ENCODE results near the gene DTX4. TPM values are rescaled to one million over a fixed set of nuclear protein-coding genes. Genes with fewer than 3 reads are reported as not detected.

The DTX4 gene
- total and polyA plus RNA-seq, 4 donors = 2.6 to 10.0 (median 5.6) TPM

GRCh38 chr11:59205648-59206047, 33.7 kb downstream of the DTX4 start:
- WGBS, 2 donors = 78 to 79% methylated on average over 7 of the region's 7 CpGs
- intact Hi-C loops (cut with DNase I) = loop anchor here (1.0 to 5.0 kb wide), 4 partner anchors 34 to 82 kb away; no protein-coding TSS in a partner anchor
- ATAC-seq (ENCODE audit: low FRiP score) (no peak), DNase-seq (no peak)
- H3K36me3 ChIP-seq (ENCODE audit: control insufficient read depth in 1 of 2, insufficient read depth in 2 of 2, low read length in 1 of 2) = no peaks in the 10 kb centered on the region
- H3K27ac ChIP-seq (ENCODE audit: low read depth in 1 of 2, low read length in 2 of 2) = no peak overlapping the region
- H3K9me3 ChIP-seq (ENCODE audit: control insufficient read depth, low read length) = no peaks in the 10 kb centered on the region
- H3K4me1 ChIP-seq (ENCODE audit: control insufficient read depth in 1 of 2, insufficient read depth in 2 of 2, low read length in 2 of 2) = no peaks in the 10 kb centered on the region
- no peak overlapping the region for H3K4me3 ChIP-seq (ENCODE audit: low read length in 2 of 2)
- no peaks in the 10 kb centered on the region for H3K27me3 ChIP-seq (ENCODE audit: control insufficient read depth in 1 of 2, insufficient read depth in 2 of 2, low read length in 1 of 2)

GRCh38 chr11:59206635-59207034, 34.7 kb downstream of the DTX4 start:
- Histone ChIP-seq H3K9me3 (ENCODE audit: control insufficient read depth, low read length) (no peaks in the 10 kb centered on the region), H3K4me1 (ENCODE audit: control insufficient read depth in 1 of 2, insufficient read depth in 2 of 2, low read length in 2 of 2) (no peaks in the 10 kb centered on the region), H3K27me3 (ENCODE audit: control insufficient read depth in 1 of 2, insufficient read depth in 2 of 2, low read length in 1 of 2) (no peaks in the 10 kb centered on the region), H3K27ac (ENCODE audit: low read depth in 1 of 2, low read length in 2 of 2) (no peak overlapping the region), H3K4me3 (ENCODE audit: low read length in 2 of 2) (no peak overlapping the region), H3K36me3 (ENCODE audit: control insufficient read depth in 1 of 2, insufficient read depth in 2 of 2, low read length in 1 of 2) (no peaks in the 10 kb centered on the region)
- DNase-seq (no peak), ATAC-seq (ENCODE audit: low FRiP score) (no peak)
- intact Hi-C loops (cut with DNase I) = loop anchor here (1.0 to 5.0 kb wide), 4 partner anchors 35 to 81 kb away; no protein-coding TSS in a partner anchor
- 76 to 80% methylated on average over 4 of the region's 4 CpGs for WGBS, 2 donors

GRCh38 chr11:59207988-59208451, 36.1 kb downstream of the DTX4 start:
- no peaks in the 10 kb centered on the region for H3K36me3 ChIP-seq (ENCODE audit: control insufficient read depth in 1 of 2, insufficient read depth in 2 of 2, low read length in 1 of 2)
- WGBS, 2 donors = 3% methylated on average over 5 of the region's 5 CpGs
- H3K9me3 ChIP-seq (ENCODE audit: control insufficient read depth, low read length) = no peaks in the 10 kb centered on the region
- H3K4me3 ChIP-seq (ENCODE audit: low read length in 2 of 2) = no peak overlapping the region
- DNase-seq = no peak
- no peaks in the 10 kb centered on the region for H3K27me3 ChIP-seq (ENCODE audit: control insufficient read depth in 1 of 2, insufficient read depth in 2 of 2, low read length in 1 of 2)
- intact Hi-C loops (cut with DNase I) = loop anchor here (2.0 to 5.0 kb wide), 3 partner anchors 37 to 79 kb away; no protein-coding TSS in a partner anchor
- H3K27ac ChIP-seq (ENCODE audit: low read depth in 1 of 2, low read length in 2 of 2) = no peak overlapping the region
- H3K4me1 ChIP-seq (ENCODE audit: control insufficient read depth in 1 of 2, insufficient read depth in 2 of 2, low read length in 2 of 2) = no peaks in the 10 kb centered on the region
- peak; percentile 71 for ATAC-seq (ENCODE audit: low FRiP score)

GRCh38 chr11:59208956-59209355, 37.0 kb downstream of the DTX4 start:
- Histone ChIP-seq H3K4me3 (ENCODE audit: low read length in 2 of 2) (no peak overlapping the region), H3K36me3 (ENCODE audit: control insufficient read depth in 1 of 2, insufficient read depth in 2 of 2, low read length in 1 of 2) (no peaks in the 10 kb centered on the region), H3K4me1 (ENCODE audit: control insufficient read depth in 1 of 2, insufficient read depth in 2 of 2, low read length in 2 of 2) (no peaks in the 10 kb centered on the region), H3K27me3 (ENCODE audit: control insufficient read depth in 1 of 2, insufficient read depth in 2 of 2, low read length in 1 of 2) (no peaks in the 10 kb centered on the region), H3K9me3 (ENCODE audit: control insufficient read depth, low read length) (no peaks in the 10 kb centered on the region), H3K27ac (ENCODE audit: low read depth in 1 of 2, low read length in 2 of 2) (no peak overlapping the region)
- DNase-seq = no peak
- intact Hi-C loops (cut with DNase I) = loop anchor here (5.0 kb wide), 2 partner anchors 73 to 78 kb away; no protein-coding TSS in a partner anchor
- no peak for ATAC-seq (ENCODE audit: low FRiP score)
- 70 to 75% methylated on average over 2 of the region's 2 CpGs for WGBS, 2 donors

- Histone ChIP-seq H3K4me1 (ENCODE audit: control insufficient read depth in 1 of 2, insufficient read depth in 2 of 2, low read length in 2 of 2) (no peaks in the 10 kb centered on the region), H3K4me3 (ENCODE audit: low read length in 2 of 2) (no peak overlapping the region), H3K9me3 (ENCODE audit: control insufficient read depth, low read length) (no peaks in the 10 kb centered on the region), H3K27me3 (ENCODE audit: control insufficient read depth in 1 of 2, insufficient read depth in 2 of 2, low read length in 1 of 2) (no peaks in the 10 kb centered on the region), H3K27ac (ENCODE audit: low read depth in 1 of 2, low read length in 2 of 2) (no peak overlapping the region), H3K36me3 (ENCODE audit: control insufficient read depth in 1 of 2, insufficient read depth in 2 of 2, low read length in 1 of 2) (no peaks in the 10 kb centered on the region)
- 86 to 87% methylated on average over 7 of the region's 7 CpGs for WGBS, 2 donors
- DNase-seq = no peak
- ATAC-seq (ENCODE audit: low FRiP score) = no peak
- intact Hi-C loops (cut with DNase I) = no loop called here
These were observed 40.3 kb downstream of the DTX4 start for GRCh38 chr11:59212222-59212621.

- Histone ChIP-seq H3K36me3 (ENCODE audit: control insufficient read depth in 1 of 2, insufficient read depth in 2 of 2, low read length in 1 of 2) (no peaks in the 10 kb centered on the region), H3K4me3 (ENCODE audit: low read length in 2 of 2) (no peak within 1 kb of the TSS), H3K9me3 (ENCODE audit: control insufficient read depth, low read length) (no peaks in the 10 kb centered on the region), H3K27me3 (ENCODE audit: control insufficient read depth in 1 of 2, insufficient read depth in 2 of 2, low read length in 1 of 2) (no peaks in the 10 kb centered on the region), H3K4me1 (ENCODE audit: control insufficient read depth in 1 of 2, insufficient read depth in 2 of 2, low read length in 2 of 2) (no peaks in the 10 kb centered on the region), H3K27ac (ENCODE audit: low read depth in 1 of 2, low read length in 2 of 2) (no peak within 1 kb of the TSS)
- no peak for DNase-seq
- WGBS, 2 donors = 83 to 84% methylated on average over 10 of the region's 10 CpGs
- ATAC-seq (ENCODE audit: low FRiP score) = no peak
- intact Hi-C loops (cut with DNase I) = no loop called here
These were observed 41.1 kb downstream of the DTX4 start, which contains the start of gene MPEG1 for GRCh38 chr11:59212744-59213631. TSS of gene MPEG1 (minus strand) at chr11:59212927. CDS start at chr11:59212865, 62 bp downstream.

GRCh38 chr11:59214141-59214893, 42.4 kb downstream of the DTX4 start:
- no peaks in the 10 kb centered on the region for H3K9me3 ChIP-seq (ENCODE audit: control insufficient read depth, low read length)
- no peaks in the 10 kb centered on the region for H3K27me3 ChIP-seq (ENCODE audit: control insufficient read depth in 1 of 2, insufficient read depth in 2 of 2, low read length in 1 of 2)
- H3K4me3 ChIP-seq (ENCODE audit: low read length in 2 of 2) = no peak overlapping the region
- intact Hi-C loops (cut with DNase I) = no loop called here
- ATAC-seq (ENCODE audit: low FRiP score) (no peak), DNase-seq (no peak)
- 78 to 83% methylated on average over 2 of the region's 2 CpGs for WGBS, 2 donors
- H3K4me1 ChIP-seq (ENCODE audit: control insufficient read depth in 1 of 2, insufficient read depth in 2 of 2, low read length in 2 of 2) = no peaks in the 10 kb centered on the region
- H3K36me3 ChIP-seq (ENCODE audit: control insufficient read depth in 1 of 2, insufficient read depth in 2 of 2, low read length in 1 of 2) = no peaks in the 10 kb centered on the region
- no peak overlapping the region for H3K27ac ChIP-seq (ENCODE audit: low read depth in 1 of 2, low read length in 2 of 2)

GRCh38 chr11:59216641-59217564, 45.0 kb downstream of the DTX4 start:
- 65 to 71% methylated on average over 9 of the region's 9 CpGs for WGBS, 2 donors
- ATAC-seq (ENCODE audit: low FRiP score) = peak; percentile 44
- no peak overlapping the region for H3K27ac ChIP-seq (ENCODE audit: low read depth in 1 of 2, low read length in 2 of 2)
- H3K27me3 ChIP-seq (ENCODE audit: control insufficient read depth in 1 of 2, insufficient read depth in 2 of 2, low read length in 1 of 2) = no peaks in the 10 kb centered on the region
- peaks cover 0 to under 1% of the 10 kb centered on the region in 2 donors for H3K4me1 ChIP-seq (ENCODE audit: control insufficient read depth in 1 of 2, insufficient read depth in 2 of 2, low read length in 2 of 2)
- DNase-seq = peak in 1 of 2 donors; percentile 57
- H3K4me3 ChIP-seq (ENCODE audit: low read length in 2 of 2) = no peak overlapping the region
- H3K36me3 ChIP-seq (ENCODE audit: control insufficient read depth in 1 of 2, insufficient read depth in 2 of 2, low read length in 1 of 2) = no peaks in the 10 kb centered on the region
- H3K9me3 ChIP-seq (ENCODE audit: control insufficient read depth, low read length) = no peaks in the 10 kb centered on the region
- intact Hi-C loops (cut with DNase I) = no loop called here

Data from aorta (tissue), 5 donors.